Bronchial epithelial cell (primary cell): Measurements from ENCODE around the gene MEPCE. TPM values are rescaled to one million over a fixed set of nuclear protein-coding genes. Genes with fewer than 3 reads are reported as not detected.

Experiments
- DNase-seq: peaks from one replicate; pipeline ENCODE4 v3.0.0-alpha.2; 2010; ENCODE audit warnings: low read depth
- FAIRE-seq: peaks from 2 replicates; lab custom pipeline; 2011; peaks lifted over from hg19 to GRCh38; lab: Jason Lieb, UNC
- H3K27me3 ChIP-seq: 2 replicates; pipeline ENCODE4 v1.5.1; 2011; ENCODE audit warnings: low read length; ENCODE audit not compliant: control insufficient read depth, insufficient read depth
- H3K36me3 ChIP-seq: 2 replicates; pipeline ENCODE4 v1.5.1; 2011; ENCODE audit warnings: low read length; ENCODE audit not compliant: control insufficient read depth, insufficient read depth
- H3K4me3 ChIP-seq: 2 replicates; pipeline ENCODE4 v1.5.1; 2011; ENCODE audit warnings: mild to moderate bottlenecking, low read depth, low read length, control low read depth
- CTCF ChIP-seq: IDR thresholded peaks from 2 replicates; pipeline ENCODE4 v1.5.1; 2011; ENCODE audit warnings: mild to moderate bottlenecking, moderate library complexity, low read length, control low read depth, inconsistent platforms; ENCODE audit not compliant: insufficient read depth, severe bottlenecking
- total RNA-seq: library from RNA; depleted of rRNA; stranded (reverse); fragments of >200 nt; gene quantifications from 2 replicates; pipeline ENCODE4 v1.2.1, GENCODE V29; 2014

MEPCE gene
- total RNA-seq, 1 donor from 2014 or later, result 18.7 TPM

GRCh38 chr7:100475549-100475948 lies 45.9 kb downstream of the MEPCE start:
- Histone ChIP-seq H3K27me3 (no peaks in the 10 kb centered on the region), H3K4me3 (no peak overlapping the region), H3K36me3 (peaks cover 4% of the 10 kb centered on the region)
- TF ChIP-seq CTCF, result no peak
- DNase-seq (no peak), FAIRE-seq (no peak)

- Histone ChIP-seq H3K4me3 (no peak overlapping the region), H3K36me3 (peaks cover 3% of the 10 kb centered on the region), H3K27me3 (no peaks in the 10 kb centered on the region)
- no peak for DNase-seq
- TF ChIP-seq CTCF, result no peak
- no peak for FAIRE-seq
These were observed 46.6 kb downstream of the MEPCE start for GRCh38 chr7:100476101-100476780.

GRCh38 chr7:100476903-100477870 lies 47.6 kb downstream of the MEPCE start:
- H3K4me3 ChIP-seq, result peak overlapping the region; percentile 95
- peak; percentile 43 for TF ChIP-seq CTCF
- FAIRE-seq (no peak), DNase-seq (no peak)
- H3K27me3 ChIP-seq, result no peaks in the 10 kb centered on the region
- peaks cover 3% of the 10 kb centered on the region for H3K36me3 ChIP-seq

GRCh38 chr7:100477871-100478267 lies 48.2 kb downstream of the MEPCE start:
- FAIRE-seq (no peak), DNase-seq (no peak)
- peaks cover 3% of the 10 kb centered on the region for H3K36me3 ChIP-seq
- TF ChIP-seq CTCF, result no peak
- peak overlapping the region; percentile 95 for H3K4me3 ChIP-seq
- no peaks in the 10 kb centered on the region for H3K27me3 ChIP-seq

- H3K27me3 ChIP-seq, result no peaks in the 10 kb centered on the region
- no peak for TF ChIP-seq CTCF
- peak; percentile 80 for DNase-seq
- H3K4me3 ChIP-seq, result peak within 1 kb of the TSS; percentile 95
- peaks cover 3% of the 10 kb centered on the region for H3K36me3 ChIP-seq
- FAIRE-seq, result no peak
These were observed 49.5 kb downstream of the MEPCE start, which contains the start of gene TSC22D4 for GRCh38 chr7:100478958-100479660. TSS of gene TSC22D4 (minus strand) at chr7:100479214. CDS start at chr7:100478038, 1,176 bp downstream.
